Measurements from ENCODE around the gene AKNA.

The AKNA gene

GRCh38 chr9:114312513-114312875 lies 75.3 kb downstream of the AKNA start:
- Histone ChIP-seq H3K9me2 (replicated peaks; ENCODE audit: insufficient read depth, low read length) (no peaks in the 10 kb centered on the region), H3K27ac (ENCODE audit: low read length) (no peak overlapping the region), H3K36me3 (replicated peaks; ENCODE audit: insufficient read depth, low read length) (no peaks in the 10 kb centered on the region), H2AFZ (ENCODE audit: low read length) (no peak overlapping the region), H3K79me2 (ENCODE audit: low read length) (no peaks in the 10 kb centered on the region), H3F3A (ENCODE audit: insufficient read depth, low read length) (no peaks in the 10 kb centered on the region), H3K4me1 (ENCODE audit: low read length) (no peaks in the 10 kb centered on the region), H3K9ac (ENCODE audit: low read length) (no peak overlapping the region), H3K27me3 (replicated peaks; ENCODE audit: insufficient read depth, low read length) (no peaks in the 10 kb centered on the region), H3K9me3 (replicated peaks; ENCODE audit: insufficient read depth, low read length) (no peaks in the 10 kb centered on the region), H3K4me2 (ENCODE audit: low read depth, low read length) (no peak overlapping the region), H4K20me1 (ENCODE audit: insufficient read depth, low read length) (no peaks in the 10 kb centered on the region), H3K4me3 (ENCODE audit: low read length) (no peak overlapping the region)
- no peak for DNase-seq
- no peak for TF ChIP-seq EZH2phosphoT487 (IDR thresholded peaks at IDR 0.05; ENCODE audit: low read length)
- TF ChIP-seq CTCF (IDR thresholded peaks at IDR 0.05; ENCODE audit: low read length), result no peak
- TF ChIP-seq EZH2 (optimal IDR thresholded peaks at IDR 0.05; ENCODE audit: low read depth, low read length), result no peak

- Histone ChIP-seq H3K36me3 (replicated peaks; ENCODE audit: insufficient read depth, low read length) (no peaks in the 10 kb centered on the region), H3K4me2 (ENCODE audit: low read depth, low read length) (no peak overlapping the region), H3K9ac (ENCODE audit: low read length) (no peak overlapping the region), H3F3A (ENCODE audit: insufficient read depth, low read length) (no peaks in the 10 kb centered on the region), H4K20me1 (ENCODE audit: insufficient read depth, low read length) (no peaks in the 10 kb centered on the region), H3K9me2 (replicated peaks; ENCODE audit: insufficient read depth, low read length) (no peaks in the 10 kb centered on the region), H2AFZ (ENCODE audit: low read length) (no peak overlapping the region), H3K79me2 (ENCODE audit: low read length) (no peaks in the 10 kb centered on the region), H3K4me1 (ENCODE audit: low read length) (no peaks in the 10 kb centered on the region), H3K27ac (ENCODE audit: low read length) (no peak overlapping the region), H3K9me3 (replicated peaks; ENCODE audit: insufficient read depth, low read length) (no peaks in the 10 kb centered on the region), H3K4me3 (ENCODE audit: low read length) (no peak overlapping the region), H3K27me3 (replicated peaks; ENCODE audit: insufficient read depth, low read length) (no peaks in the 10 kb centered on the region)
- DNase-seq, result no peak
- no peak for TF ChIP-seq CTCF (IDR thresholded peaks at IDR 0.05; ENCODE audit: low read length)
- TF ChIP-seq EZH2 (optimal IDR thresholded peaks at IDR 0.05; ENCODE audit: low read depth, low read length), result no peak
Observed at GRCh38 chr9:114311571-114312512, 75.9 kb downstream of the AKNA start.

GRCh38 chr9:114310471-114311450 lies 77.0 kb downstream of the AKNA start:
- Histone ChIP-seq H3K9me2 (replicated peaks; ENCODE audit: insufficient read depth, low read length) (no peaks in the 10 kb centered on the region), H3F3A (ENCODE audit: insufficient read depth, low read length) (no peaks in the 10 kb centered on the region), H2AFZ (ENCODE audit: low read length) (no peak overlapping the region), H3K4me1 (ENCODE audit: low read length) (no peaks in the 10 kb centered on the region), H3K4me2 (ENCODE audit: low read depth, low read length) (no peak overlapping the region), H3K9ac (ENCODE audit: low read length) (no peak overlapping the region), H3K27me3 (replicated peaks; ENCODE audit: insufficient read depth, low read length) (no peaks in the 10 kb centered on the region), H3K27ac (ENCODE audit: low read length) (no peak overlapping the region), H3K4me3 (ENCODE audit: low read length) (no peak overlapping the region), H3K79me2 (ENCODE audit: low read length) (no peaks in the 10 kb centered on the region), H3K36me3 (replicated peaks; ENCODE audit: insufficient read depth, low read length) (no peaks in the 10 kb centered on the region), H3K9me3 (replicated peaks; ENCODE audit: insufficient read depth, low read length) (no peaks in the 10 kb centered on the region), H4K20me1 (ENCODE audit: insufficient read depth, low read length) (no peaks in the 10 kb centered on the region)
- TF ChIP-seq EZH2 (optimal IDR thresholded peaks at IDR 0.05; ENCODE audit: low read depth, low read length), result no peak
- TF ChIP-seq EZH2phosphoT487 (IDR thresholded peaks at IDR 0.05; ENCODE audit: low read length), result no peak
- no peak for TF ChIP-seq CTCF (IDR thresholded peaks at IDR 0.05; ENCODE audit: low read length)
- DNase-seq, result no peak
